Astrocyte (in vitro differentiated cells and primary cell): ENCODE results near the gene MICAL2. TPM values are rescaled to one million over a fixed set of nuclear protein-coding genes. Genes with fewer than 3 reads are reported as not detected.

Source experiments
- DNase-seq: peaks from one replicate; pipeline ENCODE4 v3.0.0-alpha.2; 2010; ENCODE audit warnings: low read depth
- FAIRE-seq: peaks from 2 replicates; lab custom pipeline; 2011; peaks lifted over from hg19 to GRCh38; lab: Jason Lieb, UNC
- H2AFZ ChIP-seq: 2 replicates; pipeline ENCODE4 v1.6.0; 2012; ENCODE audit warnings: low read depth, low read length, inconsistent platforms
- H3K27ac ChIP-seq: 2 replicates; pipeline ENCODE4 v1.5.1; 2011; ENCODE audit warnings: low read depth, low read length, inconsistent platforms
- H3K27me3 ChIP-seq: 2 replicates; pipeline ENCODE4 v1.6.0; 2011; ENCODE audit warnings: low read length, inconsistent platforms; ENCODE audit not compliant: insufficient read depth
- H3K36me3 ChIP-seq: 2 replicates; pipeline ENCODE4 v1.5.1; 2011; ENCODE audit warnings: low read length, inconsistent platforms; ENCODE audit not compliant: insufficient read depth
- H3K4me1 ChIP-seq: 2 replicates; pipeline ENCODE4 v1.5.1; 2011; ENCODE audit warnings: low read length, inconsistent platforms; ENCODE audit not compliant: insufficient read depth
- H3K4me2 ChIP-seq: 2 replicates; pipeline ENCODE4 v1.6.0; 2012; ENCODE audit warnings: low read length, inconsistent platforms
- H3K4me3 ChIP-seq: 2 replicates; pipeline ENCODE4 v1.5.1; 2011; ENCODE audit warnings: low read depth, mild to moderate bottlenecking, low read length, inconsistent platforms; ENCODE audit not compliant: insufficient read depth
- H3K79me2 ChIP-seq: 2 replicates; pipeline ENCODE4 v1.6.0; 2012; ENCODE audit warnings: mild to moderate bottlenecking, low read length, inconsistent platforms; ENCODE audit not compliant: insufficient read depth
- H3K9ac ChIP-seq: 2 replicates; pipeline ENCODE4 v1.6.0; 2012; ENCODE audit warnings: mild to moderate bottlenecking, low read length, inconsistent platforms
- H3K9me3 ChIP-seq: 2 replicates; pipeline ENCODE4 v1.5.1; 2012; ENCODE audit warnings: low read depth, mild to moderate bottlenecking, low read length, inconsistent platforms; ENCODE audit not compliant: insufficient read depth
- H4K20me1 ChIP-seq: 2 replicates; pipeline ENCODE4 v1.6.0; 2012; ENCODE audit warnings: low read length, inconsistent platforms; ENCODE audit not compliant: insufficient read depth
- H3K27ac Mint-ChIP-seq: one replicate; pipeline ENCODE4 v1.8.0; 2021; ENCODE audit warnings: mild to moderate bottlenecking, mixed read lengths; ENCODE audit not compliant: unreplicated experiment
- H3K27me3 Mint-ChIP-seq: one replicate; pipeline ENCODE4 v1.8.0; 2021; ENCODE audit warnings: low read depth, mixed read lengths; ENCODE audit not compliant: unreplicated experiment
- H3K36me3 Mint-ChIP-seq: one replicate; pipeline ENCODE4 v1.8.0; 2021; ENCODE audit warnings: low read depth, mixed read lengths; ENCODE audit not compliant: unreplicated experiment
- H3K4me1 Mint-ChIP-seq: one replicate; pipeline ENCODE4 v1.8.0; 2021; ENCODE audit warnings: low read depth, mixed read lengths; ENCODE audit not compliant: unreplicated experiment
- H3K4me3 Mint-ChIP-seq: one replicate; pipeline ENCODE4 v1.8.0; 2021; ENCODE audit warnings: mild to moderate bottlenecking, moderate library complexity, mixed read lengths; ENCODE audit not compliant: unreplicated experiment
- H3K9me3 Mint-ChIP-seq: one replicate; pipeline ENCODE4 v1.8.0; 2021; ENCODE audit warnings: mild to moderate bottlenecking, mixed read lengths; ENCODE audit not compliant: unreplicated experiment
- CTCF ChIP-seq: IDR thresholded peaks from 2 replicates; pipeline ENCODE4 v1.5.1; 2011; ENCODE audit warnings: low read depth, mild to moderate bottlenecking, inconsistent platforms, low read length, moderate library complexity; ENCODE audit not compliant: insufficient read depth
- EZH2 ChIP-seq: IDR thresholded peaks from 2 replicates; pipeline ENCODE4 v1.6.1; 2012; ENCODE audit warnings: mild to moderate bottlenecking, low read length, inconsistent platforms; ENCODE audit not compliant: insufficient read depth
- total RNA-seq: library from RNA; stranded (reverse); gene quantifications from 2 replicates; pipeline ENCODE4 v1.2.1, GENCODE V29; 2021

MICAL2 gene
- total RNA-seq, 1 donor from 2014 or later: 357 TPM

GRCh38 chr11:12184699-12185098 is 74.3 kb downstream of the MICAL2 start:
- Histone ChIP-seq H3K27me3 (no peaks in the 10 kb centered on the region), H3K4me3 (no peak overlapping the region), H3K9ac (peak overlapping the region; percentile 91), H3K9me3 (no peaks in the 10 kb centered on the region), H2AFZ (no peak overlapping the region), H3K27ac (peak overlapping the region; percentile 100), H3K4me1 (peaks cover 74% of the 10 kb centered on the region), H3K36me3 (peaks cover 32% of the 10 kb centered on the region), H3K79me2 (peaks cover 80% of the 10 kb centered on the region), H4K20me1 (no peaks in the 10 kb centered on the region), H3K4me2 (no peak overlapping the region)
- peaks cover 79% of the 10 kb centered on the region for H3K4me1 Mint-ChIP-seq
- peak overlapping the region; percentile 98 for H3K27ac Mint-ChIP-seq
- DNase-seq: no peak
- TF ChIP-seq EZH2 (no peak), CTCF (no peak)
- no peak for FAIRE-seq
- peaks cover 36% of the 10 kb centered on the region for H3K36me3 Mint-ChIP-seq
- peak overlapping the region; percentile 18 for H3K4me3 Mint-ChIP-seq
- H3K9me3 Mint-ChIP-seq: no peaks in the 10 kb centered on the region
- H3K27me3 Mint-ChIP-seq: no peaks in the 10 kb centered on the region

GRCh38 chr11:12185106-12185690 is 74.8 kb downstream of the MICAL2 start:
- H3K4me1 Mint-ChIP-seq: peaks cover 80% of the 10 kb centered on the region
- H3K4me3 Mint-ChIP-seq: no peak overlapping the region
- Histone ChIP-seq H3K79me2 (peaks cover 80% of the 10 kb centered on the region), H3K4me1 (peaks cover 70% of the 10 kb centered on the region), H3K4me2 (no peak overlapping the region), H3K9me3 (no peaks in the 10 kb centered on the region), H3K9ac (peak overlapping the region; percentile 72), H3K4me3 (no peak overlapping the region), H3K27ac (peak overlapping the region; percentile 86), H3K27me3 (no peaks in the 10 kb centered on the region), H3K36me3 (peaks cover 37% of the 10 kb centered on the region), H2AFZ (no peak overlapping the region), H4K20me1 (no peaks in the 10 kb centered on the region)
- DNase-seq (no peak), FAIRE-seq (no peak)
- H3K36me3 Mint-ChIP-seq: peaks cover 37% of the 10 kb centered on the region
- peak overlapping the region; percentile 55 for H3K27ac Mint-ChIP-seq
- no peak for TF ChIP-seq CTCF
- H3K27me3 Mint-ChIP-seq: no peaks in the 10 kb centered on the region
- H3K9me3 Mint-ChIP-seq: no peaks in the 10 kb centered on the region

DNA sequence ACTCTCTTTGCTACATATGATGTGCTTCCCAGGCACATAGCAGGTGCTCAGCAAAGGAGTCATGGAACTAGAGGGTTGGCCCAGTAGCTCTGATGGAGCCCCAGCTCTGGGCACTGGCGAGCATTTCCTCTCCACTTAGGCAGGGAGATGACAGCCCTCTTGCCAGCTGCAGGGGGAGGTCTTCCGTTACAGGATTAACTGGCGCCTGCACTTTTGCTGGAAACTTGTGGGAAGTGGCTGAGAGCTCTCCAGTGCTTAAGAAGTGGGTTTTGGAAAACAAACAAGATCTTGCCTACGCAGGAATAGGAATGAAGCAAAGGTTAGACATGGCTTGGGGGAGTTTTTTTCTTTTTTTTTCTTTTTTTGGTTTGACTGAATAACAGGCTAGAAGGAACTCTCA is 75.5 kb downstream of the MICAL2 start:
- peak overlapping the region; percentile 86 for H3K27ac ChIP-seq
- Mint-ChIP-seq H3K4me3 (no peak overlapping the region), H3K27me3 (no peaks in the 10 kb centered on the region), H3K4me1 (peaks cover 80% of the 10 kb centered on the region), H3K9me3 (no peaks in the 10 kb centered on the region), H3K36me3 (peaks cover 36% of the 10 kb centered on the region), H3K27ac (peak overlapping the region; percentile 55)
- TF ChIP-seq EZH2 (no peak), CTCF (no peak)
- DNase-seq (peak; percentile 92), FAIRE-seq (no peak)
- peaks cover 40% of the 10 kb centered on the region for H3K36me3 ChIP-seq
- peaks cover 82% of the 10 kb centered on the region for H3K79me2 ChIP-seq
- H4K20me1 ChIP-seq: no peaks in the 10 kb centered on the region
- no peaks in the 10 kb centered on the region for H3K9me3 ChIP-seq
- H3K4me2 ChIP-seq: no peak overlapping the region
- H3K4me3 ChIP-seq: no peak overlapping the region
- H3K27me3 ChIP-seq: no peaks in the 10 kb centered on the region
- peak overlapping the region; percentile 72 for H3K9ac ChIP-seq
- H3K4me1 ChIP-seq: peaks cover 64% of the 10 kb centered on the region
- no peak overlapping the region for H2AFZ ChIP-seq
